ENCODE measurements around the gene RASAL3.

RASAL3 gene

GRCh38 chr19:15430526-15431120 lies 33.7 kb downstream of the RASAL3 start:
- Histone ChIP-seq H3K9me3 (no peaks in the 10 kb centered on the region), H3K4me3 (peak overlapping the region; percentile 83; the same call in 1 of the 2 replicates), H3K27me3 (ENCODE audit: low read depth) (no peaks in the 10 kb centered on the region), H3K4me1 (peaks cover 6% of the 10 kb centered on the region; the same call in 1 of the 2 replicates), H3K36me3 (replicated peaks) (peaks cover 20% of the 10 kb centered on the region)
- no peak for DNase-seq (ENCODE audit: low spot score in 2 of 2)
- in situ Hi-C loops (cut with MboI; ENCODE audit: low sequenced_read_pairs), result no loop called here

- Histone ChIP-seq H3K36me3 (replicated peaks) (peaks cover 25% of the 10 kb centered on the region), H3K27me3 (ENCODE audit: low read depth) (no peaks in the 10 kb centered on the region), H3K9me3 (no peaks in the 10 kb centered on the region), H3K4me3 (no peak overlapping the region), H3K4me1 (peaks cover 6% of the 10 kb centered on the region; the same call in 1 of the 2 replicates)
- in situ Hi-C loops (cut with MboI; ENCODE audit: low sequenced_read_pairs), result loop anchor here (5.0 kb wide), 1 partner anchor 127 kb away; no protein-coding TSS in a partner anchor
- DNase-seq (ENCODE audit: low spot score in 2 of 2), result no peak
These were observed 34.4 kb downstream of the RASAL3 start for GRCh38 chr19:15429825-15430467.

- in situ Hi-C loops (cut with MboI; ENCODE audit: low sequenced_read_pairs), result loop anchor here (5.0 kb wide), 1 partner anchor 128 kb away; no protein-coding TSS in a partner anchor
- peaks cover 33% of the 10 kb centered on the region for H3K36me3 ChIP-seq (replicated peaks)
- H3K4me1 ChIP-seq, result peaks cover 6% of the 10 kb centered on the region; the same call in 1 of the 2 replicates
- no peak overlapping the region for H3K4me3 ChIP-seq
- H3K27me3 ChIP-seq (ENCODE audit: low read depth), result no peaks in the 10 kb centered on the region
- no peak for DNase-seq (ENCODE audit: low spot score in 2 of 2)
- no peaks in the 10 kb centered on the region for H3K9me3 ChIP-seq
These were observed 35.2 kb downstream of the RASAL3 start for GRCh38 chr19:15428956-15429824.

GRCh38 chr19:15427991-15428471 lies 36.3 kb downstream of the RASAL3 start:
- Histone ChIP-seq H3K9me3 (no peaks in the 10 kb centered on the region), H3K4me1 (peaks cover 6% of the 10 kb centered on the region; the same call in 1 of the 2 replicates), H3K4me3 (no peak overlapping the region), H3K27me3 (ENCODE audit: low read depth) (no peaks in the 10 kb centered on the region), H3K36me3 (replicated peaks) (peaks cover 44% of the 10 kb centered on the region)
- in situ Hi-C loops (cut with MboI; ENCODE audit: low sequenced_read_pairs), result loop anchor here (5.0 kb wide), 1 partner anchor 129 kb away; no protein-coding TSS in a partner anchor
- DNase-seq (ENCODE audit: low spot score in 2 of 2), result no peak

GRCh38 chr19:15427350-15427700 lies 37.0 kb downstream of the RASAL3 start:
- in situ Hi-C loops (cut with MboI; ENCODE audit: low sequenced_read_pairs), result loop anchor here (5.0 kb wide), 1 partner anchor 130 kb away; no protein-coding TSS in a partner anchor
- Histone ChIP-seq H3K36me3 (replicated peaks) (peaks cover 48% of the 10 kb centered on the region), H3K4me1 (peaks cover 6% of the 10 kb centered on the region; the same call in 1 of the 2 replicates), H3K4me3 (no peak overlapping the region), H3K27me3 (ENCODE audit: low read depth) (no peaks in the 10 kb centered on the region), H3K9me3 (no peaks in the 10 kb centered on the region)
- no peak for DNase-seq (ENCODE audit: low spot score in 2 of 2)

GRCh38 chr19:15426485-15427349 lies 37.6 kb downstream of the RASAL3 start:
- no peaks in the 10 kb centered on the region for H3K9me3 ChIP-seq
- no peaks in the 10 kb centered on the region for H3K27me3 ChIP-seq (ENCODE audit: low read depth)
- peaks cover 48% of the 10 kb centered on the region for H3K36me3 ChIP-seq (replicated peaks)
- DNase-seq (ENCODE audit: low spot score in 2 of 2), result no peak
- no peak overlapping the region for H3K4me3 ChIP-seq
- in situ Hi-C loops (cut with MboI; ENCODE audit: low sequenced_read_pairs), result loop anchor here (5.0 kb wide), 1 partner anchor 131 kb away; no protein-coding TSS in a partner anchor
- H3K4me1 ChIP-seq, result peaks cover 6% of the 10 kb centered on the region; the same call in 1 of the 2 replicates

GRCh38 chr19:15425321-15425950 lies 38.9 kb downstream of the RASAL3 start:
- in situ Hi-C loops (cut with MboI; ENCODE audit: low sequenced_read_pairs), result loop anchor here (5.0 kb wide), 1 partner anchor 132 kb away; no protein-coding TSS in a partner anchor
- Histone ChIP-seq H3K4me3 (no peak overlapping the region), H3K27me3 (ENCODE audit: low read depth) (no peaks in the 10 kb centered on the region), H3K9me3 (no peaks in the 10 kb centered on the region), H3K36me3 (replicated peaks) (peaks cover 48% of the 10 kb centered on the region), H3K4me1 (no peaks in the 10 kb centered on the region)
- DNase-seq (ENCODE audit: low spot score in 2 of 2), result no peak

- in situ Hi-C loops (cut with MboI; ENCODE audit: low sequenced_read_pairs), result loop anchor here (5.0 kb wide), 1 partner anchor 133 kb away; no protein-coding TSS in a partner anchor
- H3K27me3 ChIP-seq (ENCODE audit: low read depth), result no peaks in the 10 kb centered on the region
- no peaks in the 10 kb centered on the region for H3K4me1 ChIP-seq
- DNase-seq (ENCODE audit: low spot score in 2 of 2), result no peak
- no peaks in the 10 kb centered on the region for H3K9me3 ChIP-seq
- no peak overlapping the region for H3K4me3 ChIP-seq
- peaks cover 48% of the 10 kb centered on the region for H3K36me3 ChIP-seq (replicated peaks)
These were observed 39.6 kb downstream of the RASAL3 start for GRCh38 chr19:15424692-15425272.

GRCh38 chr19:15424121-15424520 lies 40.2 kb downstream of the RASAL3 start:
- H3K36me3 ChIP-seq (replicated peaks), result peaks cover 48% of the 10 kb centered on the region

GRCh38 chr19:15423130-15423529 lies 41.2 kb downstream of the RASAL3 start:
- in situ Hi-C loops (cut with MboI; ENCODE audit: low sequenced_read_pairs), result no loop called here

More at GRCh38 chr19:15424121-15424520, 40.2 kb downstream of the RASAL3 start:
- in situ Hi-C loops (cut with MboI; ENCODE audit: low sequenced_read_pairs), result no loop called here
- no peaks in the 10 kb centered on the region for H3K9me3 ChIP-seq
- peaks cover 4% of the 10 kb centered on the region for H3K4me1 ChIP-seq
- H3K4me3 ChIP-seq, result no peak overlapping the region
- no peaks in the 10 kb centered on the region for H3K27me3 ChIP-seq (ENCODE audit: low read depth)
- no peak for DNase-seq (ENCODE audit: low spot score in 2 of 2)

GRCh38 chr19:15422296-15423075 lies 41.9 kb downstream of the RASAL3 start:
- no peaks in the 10 kb centered on the region for H3K9me3 ChIP-seq
- in situ Hi-C loops (cut with MboI; ENCODE audit: low sequenced_read_pairs), result no loop called here
- DNase-seq (ENCODE audit: low spot score in 2 of 2), result no peak
- peaks cover 50% of the 10 kb centered on the region for H3K36me3 ChIP-seq (replicated peaks)
- no peak overlapping the region for H3K4me3 ChIP-seq
- H3K4me1 ChIP-seq, result peaks cover 7% of the 10 kb centered on the region
- H3K27me3 ChIP-seq (ENCODE audit: low read depth), result no peaks in the 10 kb centered on the region

More at GRCh38 chr19:15423130-15423529, 41.2 kb downstream of the RASAL3 start:
- H3K4me1 ChIP-seq, result peaks cover 4% of the 10 kb centered on the region
- no peak for DNase-seq (ENCODE audit: low spot score in 2 of 2)
- no peak overlapping the region for H3K4me3 ChIP-seq
- peaks cover 54% of the 10 kb centered on the region for H3K36me3 ChIP-seq (replicated peaks)
- H3K27me3 ChIP-seq (ENCODE audit: low read depth), result no peaks in the 10 kb centered on the region
- no peaks in the 10 kb centered on the region for H3K9me3 ChIP-seq

All from HAP-1 (cell line).